ENCODE data around the gene KCNC1. TPM values are rescaled to one million over a fixed set of nuclear protein-coding genes. Genes with fewer than 3 reads are reported as not detected.

KCNC1 gene
- polyA plus RNA-seq, 1 of the 3 experiments (the other 2 are of a cell fraction), result 0.18 TPM

GRCh38 chr11:17810746-17811145, 76.2 kb downstream of the KCNC1 start:
- no peaks in the 10 kb centered on the region for H3K27me3 ChIP-seq (ENCODE audit: insufficient read depth)
- H3K36me3 ChIP-seq (replicated peaks in 1 of 2; ENCODE audit: control insufficient read depth in 1 of 2, insufficient read depth in 2 of 2, low read length in 1 of 2), result no peaks in the 10 kb centered on the region
- no peak for TF ChIP-seq SIN3A (IDR thresholded peaks at IDR 0.05; ENCODE audit: borderline replicate concordance, low read depth, low read length)
- TF ChIP-seq NFIC (IDR thresholded peaks at IDR 0.05; ENCODE audit: borderline replicate concordance), result peak; percentile 34; the same call in 1 of the 2 replicates
- TF ChIP-seq RXRA (IDR thresholded peaks at IDR 0.05; ENCODE audit: borderline replicate concordance, low read depth), result peak; percentile 62; the same call in 1 of the 2 replicates
- no peak for TF ChIP-seq FOXJ3 (CRISPR knock-in tag; IDR thresholded peaks at IDR 0.05)
- ChIA-PET POLR2A (no interaction called here), CTCF (interaction anchor here (0.7 to 4.0 kb wide), 7 partner anchors 8 to 305 kb away, joined by 3 to 35 read pairs (median 3); no protein-coding TSS in a partner anchor)
- no peaks in the 10 kb centered on the region for H3F3A ChIP-seq (replicated peaks; ENCODE audit: insufficient read depth)
- peaks cover 18 to 45% of the 10 kb centered on the region in 2 experiments for H3K4me1 ChIP-seq (ENCODE audit: control insufficient read depth in 1 of 2, insufficient read depth in 2 of 2, low read depth in 1 of 2, low read length in 1 of 2)
- no peak overlapping the region for H3K9ac ChIP-seq
- H3K79me2 ChIP-seq (ENCODE audit: insufficient read depth), result no peaks in the 10 kb centered on the region
- H3K4me2 ChIP-seq, result peak overlapping the region; percentile 43; the same call in 1 of the 2 replicates
- H2AFZ ChIP-seq (ENCODE audit: low read depth), result no peak overlapping the region
- no peaks in the 10 kb centered on the region for H4K20me1 ChIP-seq (ENCODE audit: insufficient read depth)
- H3K9me3 ChIP-seq, result no peaks in the 10 kb centered on the region
- H3K4me3 ChIP-seq (ENCODE audit: low read depth in 2 of 2, low read length in 1 of 2), result no peak overlapping the region
- H3K27ac ChIP-seq (ENCODE audit: low read depth in 2 of 2, low read length in 1 of 2), result peak overlapping the region in 1 of 2 experiments; percentile 65; a peak in 2 of 4 replicates
- peak; percentile 54 for DNase-seq
- 22% methylated on average over 3 of the region's 3 CpGs for WGBS (ENCODE audit: low lambda C conversion rate)
- no peaks in the 10 kb centered on the region for H3K9me2 ChIP-seq

GRCh38 chr11:17811352-17811751, 76.8 kb downstream of the KCNC1 start:
- TF ChIP-seq FOXM1 (IDR thresholded peaks at IDR 0.05; ENCODE audit: low read depth) (0 out of 2 replicates have a peak, but pooled peaks have one; percentile 29), REST (IDR thresholded peaks at IDR 0.05; ENCODE audit: low read depth, low read length) (no peak), PBX3 (IDR thresholded peaks at IDR 0.05) (0 out of 2 replicates have a peak, but pooled peaks have one; percentile 16)
- CTCF ChIA-PET, result interaction anchor here (0.7 to 4.0 kb wide), 5 partner anchors 8 to 169 kb away, joined by 3 to 35 read pairs (median 3); no protein-coding TSS in a partner anchor
- no peak overlapping the region for H2AFZ ChIP-seq (ENCODE audit: low read depth)
- H3K9me2 ChIP-seq, result no peaks in the 10 kb centered on the region
- H3K9me3 ChIP-seq, result no peaks in the 10 kb centered on the region
- no peaks in the 10 kb centered on the region for H4K20me1 ChIP-seq (ENCODE audit: insufficient read depth)
- no peaks in the 10 kb centered on the region for H3K79me2 ChIP-seq (ENCODE audit: insufficient read depth)
- H3K27me3 ChIP-seq (ENCODE audit: insufficient read depth), result no peaks in the 10 kb centered on the region
- no peak overlapping the region for H3K4me3 ChIP-seq (ENCODE audit: low read depth in 2 of 2, low read length in 1 of 2)
- peaks cover 18 to 47% of the 10 kb centered on the region in 2 experiments for H3K4me1 ChIP-seq (ENCODE audit: control insufficient read depth in 1 of 2, insufficient read depth in 2 of 2, low read depth in 1 of 2, low read length in 1 of 2)
- H3K9ac ChIP-seq, result no peak overlapping the region
- H3K4me2 ChIP-seq, result 0 out of 2 replicates have a peak overlapping the region, but pooled peaks have one; percentile 43
- DNase-seq, result no peak
- peak overlapping the region in 1 of 2 experiments; percentile 65; a peak in 2 of 4 replicates for H3K27ac ChIP-seq (ENCODE audit: low read depth in 2 of 2, low read length in 1 of 2)
- 81% methylated on average over 7 of the region's 7 CpGs for WGBS (ENCODE audit: low lambda C conversion rate)
- POLR2A ChIA-PET, result interaction anchor here (0.6 kb wide), 1 partner anchor 510 kb away, joined by 3 read pairs; the partner anchor contains the start of gene HPS5
- no peaks in the 10 kb centered on the region for H3K36me3 ChIP-seq (replicated peaks in 1 of 2; ENCODE audit: control insufficient read depth in 1 of 2, insufficient read depth in 2 of 2, low read length in 1 of 2)
- no peaks in the 10 kb centered on the region for H3F3A ChIP-seq (replicated peaks; ENCODE audit: insufficient read depth)

Data from SK-N-SH (cell line).